Liver (tissue), 9 donors: ENCODE measurements around the gene CYB561A3. TPM values are rescaled to one million over a fixed set of nuclear protein-coding genes. Genes with fewer than 3 reads are reported as not detected.

Experiments
- DNase-seq: peaks from one replicate; pipeline ENCODE4 v3.0.0-alpha.2; 2017; ENCODE audit warnings: low spot score
- H3K27ac ChIP-seq, 2 donors: one replicate each; pipeline ENCODE4 v1.7.0; 2013; ENCODE audit warnings: inconsistent platforms in 2 of 2, low read length in 2 of 2, control low read depth in 1 of 2, low read depth in 1 of 2, mild to moderate bottlenecking in 1 of 2
- H3K27me3 ChIP-seq, 4 donors: one replicate each; pipeline versions ENCODE4 v1.6.1 to v1.7.0; 2013; ENCODE audit warnings: low read length in 3 of 4, inconsistent platforms in 1 of 4, mild to moderate bottlenecking in 1 of 4, moderate library complexity in 1 of 4; ENCODE audit not compliant: control insufficient read depth in 4 of 4, insufficient read depth in 4 of 4
- H3K36me3 ChIP-seq, 4 donors: one replicate each; pipeline versions ENCODE4 v1.6.1 to v1.7.0; 2013; ENCODE audit warnings: low read length in 3 of 4, mild to moderate bottlenecking in 3 of 4, low read depth in 1 of 4, moderate library complexity in 1 of 4; ENCODE audit not compliant: control insufficient read depth in 4 of 4, insufficient read depth in 3 of 4
- H3K4me1 ChIP-seq, 4 donors: one replicate each; pipeline versions ENCODE4 v1.6.1 to v1.7.0; 2013; ENCODE audit warnings: low read length in 3 of 4, mild to moderate bottlenecking in 3 of 4, moderate library complexity in 1 of 4; ENCODE audit not compliant: control insufficient read depth in 4 of 4, insufficient read depth in 4 of 4
- H3K4me3 ChIP-seq, 3 donors: one replicate each; pipeline versions ENCODE4 v1.6.1 to v1.7.0; 2013; ENCODE audit warnings: low read length in 3 of 3, control low read depth in 1 of 3, low read depth in 1 of 3, mild to moderate bottlenecking in 1 of 3
- H3K9ac ChIP-seq, 2 donors: one replicate each; pipeline ENCODE4 v1.7.0; 2013; ENCODE audit warnings: low read length in 2 of 2, mild to moderate bottlenecking in 2 of 2, moderate library complexity in 2 of 2, control low read depth in 1 of 2, low read depth in 1 of 2
- H3K9me3 ChIP-seq, 4 donors: one replicate each; pipeline versions ENCODE4 v1.6.1 to v1.7.0; 2013; ENCODE audit warnings: low read length in 3 of 4; ENCODE audit not compliant: control insufficient read depth in 4 of 4
- ATF3 ChIP-seq: IDR thresholded peaks from 2 replicates; pipeline ENCODE4 v1.6.1; 2016; ENCODE audit warnings: antibody characterized with exemption
- CTCF ChIP-seq: fragments of 150-350 bp; IDR thresholded peaks from 2 replicates; pipeline ENCODE4 v1.5.1; 2017; ENCODE audit warnings: improper control_type of control experiment, low read depth, low read length; ENCODE audit not compliant: missing input control
- EGR1 ChIP-seq, 2 donors: IDR thresholded peaks; 2 replicates each; pipeline ENCODE4 v1.6.1; 2016 to 2018; ENCODE audit warnings: antibody characterized with exemption in 2 of 2, low read depth in 2 of 2
- FOXA1 ChIP-seq: IDR thresholded peaks from 2 replicates; pipeline ENCODE4 v1.6.1; 2016; ENCODE audit warnings: antibody characterized with exemption
- FOXA2 ChIP-seq: IDR thresholded peaks from 2 replicates; pipeline ENCODE4 v1.6.1; 2016; ENCODE audit warnings: antibody characterized with exemption
- GABPA ChIP-seq, 2 donors: IDR thresholded peaks in 1 of 2; conservative IDR thresholded peaks in 1 of 2; 2 replicates each; pipeline ENCODE4 v1.6.1; 2016; ENCODE audit warnings: antibody characterized with exemption in 2 of 2, mild to moderate bottlenecking in 1 of 2, moderate library complexity in 1 of 2
- HNF4A ChIP-seq, 2 donors: conservative IDR thresholded peaks; 2 replicates each; pipeline ENCODE4 v1.6.1; 2016; ENCODE audit warnings: antibody characterized with exemption in 2 of 2, mild to moderate bottlenecking in 2 of 2
- HNF4G ChIP-seq: IDR thresholded peaks from 2 replicates; pipeline ENCODE4 v1.6.1; 2016; ENCODE audit warnings: antibody characterized with exemption
- JUND ChIP-seq, 2 donors: IDR thresholded peaks; 2 replicates each; pipeline ENCODE4 v1.6.1; 2016; ENCODE audit warnings: antibody characterized with exemption in 2 of 2
- MAX ChIP-seq: IDR thresholded peaks from 2 replicates; pipeline ENCODE4 v1.6.1; 2016; ENCODE audit warnings: antibody characterized with exemption
- NR2F2 ChIP-seq: IDR thresholded peaks from 2 replicates; pipeline ENCODE4 v1.6.1; 2016; ENCODE audit warnings: antibody characterized with exemption
- RAD21 ChIP-seq, 2 donors: IDR thresholded peaks; 2 replicates each; pipeline ENCODE4 v1.6.1; 2016; ENCODE audit warnings: antibody characterized with exemption in 2 of 2, mild to moderate bottlenecking in 2 of 2
- REST ChIP-seq: IDR thresholded peaks from 2 replicates; pipeline ENCODE4 v1.6.1; 2016; ENCODE audit warnings: antibody characterized with exemption, mild to moderate bottlenecking
- RXRA ChIP-seq, 2 donors: IDR thresholded peaks; 2 replicates each; pipeline ENCODE4 v1.6.1; 2017 to 2018; ENCODE audit warnings: antibody characterized with exemption in 2 of 2, mild to moderate bottlenecking in 1 of 2
- SP1 ChIP-seq: IDR thresholded peaks from 2 replicates; pipeline ENCODE4 v1.6.1; 2018; ENCODE audit warnings: antibody characterized with exemption, mild to moderate bottlenecking
- TAF1 ChIP-seq: conservative IDR thresholded peaks from 2 replicates; pipeline ENCODE4 v1.6.1; 2016; ENCODE audit warnings: antibody characterized with exemption, mild to moderate bottlenecking
- YY1 ChIP-seq: IDR thresholded peaks from 2 replicates; pipeline ENCODE4 v1.6.1; 2016; ENCODE audit warnings: antibody characterized with exemption, mild to moderate bottlenecking
- ZBTB33 ChIP-seq: IDR thresholded peaks from 2 replicates; pipeline ENCODE4 v1.6.1; 2016; ENCODE audit warnings: antibody characterized with exemption
- WGBS: extraction: QIAGEN DNeasy Blood & Tissue Kit; methylation state at CpG from one replicate; pipeline ENCODE4 v1.1.7; 2013; 5-methylcytosine and 5-hydroxymethylcytosine counted together
- polyA plus RNA-seq, 2 donors: library from polyadenylated mRNA; stranded (reverse) in 1 of 2; unstranded in 1 of 2; fragments of 200-250 nt in 1 of 2; fragments of >200 nt in 1 of 2; fragmentation: Nextera tagmentation in 1 of 2; extraction: Ambion mirVana in 1 of 2; gene quantifications; one replicate each; pipeline versions ENCODE4 v1.2.1 to v1.2.3, GENCODE V29; 2013 to 2015
- total RNA-seq, 2 donors: library from RNA; depleted of rRNA; stranded (reverse); fragments of >200 nt; gene quantifications; one replicate each; pipeline ENCODE4 v1.2.3, GENCODE V29; 2014
- donor health status: healthy.
- donor health status: healthy.
- donor health status: healthy.
- donor health status: healthy.
- donor health status: healthy.

Gene CYB561A3
- total and polyA plus RNA-seq, 4 donors, result 20.2 to 36.5 (median 28.4) TPM

- Histone ChIP-seq H3K27ac (no peak overlapping the region), H3K4me1 (peaks cover 4 to 20% (median 13%) of the 10 kb centered on the region in 4 donors), H3K27me3 (no peaks in the 10 kb centered on the region), H3K36me3 (no peaks in the 10 kb centered on the region), H3K9ac (no peak overlapping the region), H3K9me3 (no peaks in the 10 kb centered on the region), H3K4me3 (no peak overlapping the region)
- TF ChIP-seq EGR1 (IDR thresholded peaks at IDR 0.05; ENCODE audit: low read depth in 2 of 2), result no peak
- TF ChIP-seq FOXA2, result no peak
- TF ChIP-seq JUND (IDR thresholded peaks at IDR 0.05), result no peak
- no peak for TF ChIP-seq MAX
- WGBS, result 92% methylated on average over 9 of the region's 9 CpGs
- no peak for DNase-seq
Measured at GRCh38 chr11:61380884-61381283, 19.2 kb upstream of the CYB561A3 start.

- no peak for DNase-seq
- H3K27ac ChIP-seq, result peak overlapping the region; percentile 56 to 60
Measured at GRCh38 chr11:61378713-61379313, 17.1 kb upstream of the CYB561A3 start.

More at GRCh38 chr11:61378713-61379313, 17.1 kb upstream of the CYB561A3 start:
- peaks cover 5 to 15% (median 7%) of the 10 kb centered on the region in 4 donors for H3K4me1 ChIP-seq
- no peaks in the 10 kb centered on the region for H3K36me3 ChIP-seq
- TF ChIP-seq RAD21 (IDR thresholded peaks at IDR 0.05) (peak in 1 of 2 donors; percentile 17), ZBTB33 (peak; percentile 47), HNF4G (peak; percentile 41), CTCF (no peak), REST (peak; percentile 35), TAF1 (no peak), HNF4A (conservative IDR thresholded peaks at IDR 0.05) (peak; percentile 84 to 85), JUND (IDR thresholded peaks at IDR 0.05) (peak; percentile 91 to 94), YY1 (peak; percentile 45), FOXA2 (peak; percentile 67), EGR1 (IDR thresholded peaks at IDR 0.05; ENCODE audit: low read depth in 2 of 2) (no peak), GABPA (IDR thresholded peaks at IDR 0.05 in 1 of 2, conservative IDR thresholded peaks at IDR 0.05 in 1 of 2) (no peak), MAX (peak; percentile 12), SP1 (peak; percentile 40), RXRA (IDR thresholded peaks at IDR 0.05) (peak; percentile 49 to 82), NR2F2 (no peak), ATF3 (peak; percentile 81), FOXA1 (peak; percentile 38)
- H3K27me3 ChIP-seq, result no peaks in the 10 kb centered on the region
- no peak overlapping the region for H3K9ac ChIP-seq
- H3K9me3 ChIP-seq, result no peaks in the 10 kb centered on the region
- 84% methylated on average over 5 of the region's 5 CpGs for WGBS
- no peak overlapping the region for H3K4me3 ChIP-seq
